Neural progenitor cell (in vitro differentiated cells): ENCODE data around the gene NXPH3.

Experiments
- CTCF ChIP-seq: fragments of 200-600 bp; sonication (generic); IDR thresholded peaks from 2 replicates; pipeline ENCODE4 v1.5.1; 2017; ENCODE audit warnings: antibody characterized with exemption, mild to moderate bottlenecking
- EZH2phosphoT487 ChIP-seq: fragments of 200-600 bp; sonication (generic); IDR thresholded peaks from 2 replicates; pipeline ENCODE4 v1.6.1; 2017; ENCODE audit warnings: antibody characterized with exemption

GRCh38 chr17:49564638-49565037 lies 11.0 kb upstream of the NXPH3 start:
- TF ChIP-seq CTCF = no peak
- TF ChIP-seq EZH2phosphoT487 = no peak
